ENCODE measurements around the gene RCHY1. TPM values are rescaled to one million over a fixed set of nuclear protein-coding genes. Genes with fewer than 3 reads are reported as not detected.
"Not testable (repeated sequence)": the region's sequence is repeated elsewhere in the genome, so short reads cannot be mapped to it uniquely, and the experiment has no call there.

The RCHY1 gene
- total RNA-seq: 11.7 TPM

DNA sequence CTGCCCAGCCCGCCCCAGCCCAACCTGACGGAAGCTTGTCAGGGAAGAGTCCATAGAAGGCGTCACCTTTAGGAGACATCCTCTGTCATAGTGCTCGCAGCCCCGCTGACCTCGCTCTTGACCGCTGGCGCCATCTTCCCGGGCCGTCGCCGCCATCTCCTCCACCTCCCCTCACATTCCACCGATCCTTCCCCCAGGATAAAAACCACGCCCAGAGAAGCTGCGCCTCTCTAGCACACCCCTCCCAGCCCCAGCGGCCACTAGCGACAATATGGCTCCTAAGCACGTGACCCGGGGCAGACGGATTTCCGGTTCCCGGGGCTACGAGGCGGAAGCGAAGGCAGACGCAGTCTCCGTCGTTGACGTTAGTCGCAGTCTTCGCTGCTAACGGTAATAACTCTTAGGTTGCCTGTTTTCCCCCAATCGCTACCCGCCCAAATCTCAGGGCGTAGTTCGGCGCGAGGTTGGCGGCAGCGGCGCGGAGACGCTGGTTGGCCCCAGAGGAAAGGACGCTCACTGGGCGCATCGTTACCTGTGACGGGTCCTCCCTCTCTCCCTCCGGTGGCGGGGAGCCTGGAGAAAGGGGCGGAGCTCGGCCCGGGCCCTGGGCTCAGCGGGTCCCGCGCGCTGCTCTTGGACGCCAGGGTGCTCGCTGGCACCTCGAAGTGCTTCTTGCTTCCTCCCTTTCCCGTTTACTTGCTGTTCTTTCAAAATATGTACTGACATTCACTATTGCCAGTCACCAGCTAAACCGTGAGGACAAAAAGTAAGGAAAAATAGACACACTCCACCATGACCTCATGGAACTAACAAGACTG, at the start of gene RCHY1, which contains the start of gene THAP6:
TSS of gene RCHY1 (minus strand) at position 273 of the 818 bp plus-strand sequence. CDS start at position 156, 117 bp downstream.
TSS of gene THAP6 (plus strand) at position 343 of the 818 bp plus-strand sequence. CDS start 980 bp downstream, outside the sequence.
- peak; percentile 96 for ATAC-seq
- peak; percentile 96 for DNase-seq (ENCODE audit: low spot score)

- ATAC-seq: no peak
- DNase-seq (ENCODE audit: low spot score): no peak
Measured at GRCh38 chr4:75561789-75562188, 47.6 kb upstream of the RCHY1 start.

- no peak for DNase-seq (ENCODE audit: low spot score)
- ATAC-seq: no peak
Measured at GRCh38 chr4:75557696-75558095, 43.5 kb upstream of the RCHY1 start.

GRCh38 chr4:75555294-75556164, 41.3 kb upstream of the RCHY1 start, which contains the start of gene ODAPH:
Gene ODAPH, plus strand, starts transcription at chr4:75556066. Its CDS starts 17 bp downstream, at chr4:75556083.
- ATAC-seq (no peak), DNase-seq (ENCODE audit: low spot score) (no peak)

- no peak for ATAC-seq
Measured at GRCh38 chr4:75552452-75552851, 38.2 kb upstream of the RCHY1 start.

DNA sequence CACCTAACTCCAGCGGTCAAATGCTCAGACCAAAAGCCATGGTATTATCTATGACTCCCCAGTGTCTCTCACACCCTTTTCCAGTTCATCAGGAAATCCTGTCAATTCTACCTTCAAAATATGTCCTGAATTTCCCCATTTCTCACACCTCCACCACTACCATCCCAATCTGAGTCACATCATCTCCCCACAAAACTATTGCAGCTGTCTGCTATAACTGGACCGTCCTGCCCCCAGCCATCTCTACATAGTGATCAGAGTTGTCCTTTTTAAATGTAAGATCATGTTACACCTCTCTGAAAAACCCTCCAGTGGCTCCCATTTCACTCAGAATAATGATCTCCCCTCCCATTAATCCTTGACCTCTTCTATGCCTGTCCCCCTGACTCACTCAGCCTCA, 34.8 kb upstream of the RCHY1 start:
- no peak for DNase-seq (ENCODE audit: low spot score)
- no peak for ATAC-seq

More at GRCh38 chr4:75552452-75552851, 38.2 kb upstream of the RCHY1 start:
- DNase-seq (ENCODE audit: low spot score): no peak

GRCh38 chr4:75547647-75548387, 33.6 kb upstream of the RCHY1 start:
- no peak for DNase-seq (ENCODE audit: low spot score)
- peak; percentile 11 for ATAC-seq

GRCh38 chr4:75545526-75545925, 31.3 kb upstream of the RCHY1 start:
- no peak for DNase-seq (ENCODE audit: low spot score)
- ATAC-seq: no peak

DNA sequence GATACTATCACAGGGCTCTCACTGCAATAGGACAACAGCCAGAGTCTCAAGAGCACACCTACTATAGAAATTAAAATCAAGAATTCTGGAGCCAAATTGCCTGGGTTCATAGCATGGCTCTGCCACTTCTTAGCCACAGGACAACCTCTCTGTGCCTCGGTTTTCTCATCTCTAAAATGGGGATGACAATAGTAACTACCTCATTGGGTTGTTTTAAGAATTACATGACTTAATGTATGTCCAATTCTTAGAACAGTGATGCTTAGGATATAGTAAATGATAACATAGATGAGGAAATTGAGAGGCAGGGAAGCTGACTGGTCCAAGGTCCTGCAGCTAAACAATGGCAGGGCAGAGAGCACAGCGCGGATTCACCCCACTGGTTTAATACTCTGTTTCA, 30.7 kb upstream of the RCHY1 start:
- ATAC-seq (no peak), DNase-seq (ENCODE audit: low spot score) (no peak)

- peak; percentile 73 for ATAC-seq
Measured at GRCh38 chr4:75544220-75544619, 30.0 kb upstream of the RCHY1 start.

GRCh38 chr4:75542824-75543223, 28.6 kb upstream of the RCHY1 start:
- ATAC-seq: no peak
- DNase-seq (ENCODE audit: low spot score): no peak

More at GRCh38 chr4:75544220-75544619, 30.0 kb upstream of the RCHY1 start:
- DNase-seq (ENCODE audit: low spot score): not testable (repeated sequence)

DNA sequence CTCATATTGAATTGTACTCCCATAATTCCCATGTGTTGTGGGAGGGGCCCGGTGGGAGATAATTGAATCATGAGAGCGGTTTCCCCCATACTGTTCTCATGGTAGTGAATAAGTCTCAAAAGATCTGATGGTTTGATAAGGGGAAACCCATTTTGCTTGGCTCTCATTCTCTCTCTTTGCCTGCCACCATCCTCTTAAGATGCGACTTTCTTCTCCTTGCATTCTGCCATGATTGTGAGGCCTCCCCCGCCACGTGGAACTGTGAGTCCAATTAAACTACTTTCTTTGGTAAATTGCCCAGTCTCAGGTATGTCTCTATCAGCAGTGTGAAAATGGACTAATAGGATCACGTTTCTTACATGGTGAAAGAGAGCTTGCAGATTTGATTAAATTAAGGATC, 23.1 kb upstream of the RCHY1 start:
- ATAC-seq; DNase-seq (ENCODE audit: low spot score): not testable (repeated sequence)

GRCh38 chr4:75533926-75534325, 19.7 kb upstream of the RCHY1 start:
- ATAC-seq; DNase-seq (ENCODE audit: low spot score): not testable (repeated sequence)

DNA sequence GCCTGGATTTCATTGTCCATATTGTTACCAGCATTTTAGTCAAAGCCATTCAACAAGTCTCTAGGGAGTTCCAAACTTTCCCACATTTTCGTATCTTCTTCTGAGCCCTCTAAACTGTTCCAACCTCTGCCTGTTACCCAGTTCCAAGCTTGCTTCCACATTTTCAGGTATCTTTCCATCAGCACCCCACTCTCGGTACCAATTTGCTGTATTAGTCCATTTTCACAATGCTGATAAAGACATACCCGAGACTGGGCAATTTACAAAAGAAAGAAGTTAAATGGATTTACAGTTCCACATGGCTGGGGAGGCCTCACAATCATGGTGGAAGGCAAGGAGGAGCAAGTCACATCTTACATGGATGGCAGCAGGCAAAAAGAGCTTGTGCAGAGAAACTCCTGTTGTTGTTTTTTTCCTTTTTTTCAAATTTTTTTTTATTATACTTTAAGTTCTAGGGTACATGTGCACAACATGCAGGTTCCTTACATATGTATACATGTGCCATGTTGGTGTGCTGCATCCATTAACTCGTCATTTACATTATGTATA, 19.2 kb upstream of the RCHY1 start:
- ATAC-seq; DNase-seq (ENCODE audit: low spot score): not testable (repeated sequence)

DNA sequence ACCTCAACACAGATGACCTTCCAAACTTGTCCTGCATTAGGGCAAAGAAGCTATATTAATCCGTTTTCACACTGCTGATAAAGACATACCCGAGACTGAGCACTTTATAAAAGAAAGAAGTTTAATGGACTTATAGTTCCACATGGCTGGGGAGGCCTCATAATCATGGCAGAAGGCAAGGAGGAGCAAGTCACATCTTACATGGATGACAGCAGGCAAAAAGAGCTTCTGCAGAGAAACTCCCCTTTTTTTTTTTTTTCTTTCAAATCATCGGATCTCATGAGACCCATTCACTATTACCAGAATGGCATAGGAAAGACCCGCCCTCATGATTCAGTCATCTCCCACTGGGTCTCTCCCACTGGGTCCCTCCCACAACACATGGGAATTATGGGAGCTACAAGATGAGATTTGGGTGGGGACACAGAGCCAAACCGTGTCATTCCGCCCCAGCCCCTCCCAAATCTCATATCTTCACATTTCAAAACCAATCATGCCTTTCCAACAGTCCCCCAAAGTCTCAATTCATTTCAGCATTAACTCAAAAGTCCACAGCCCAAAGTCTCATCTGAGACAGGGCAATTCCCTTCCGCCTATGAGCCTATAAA, 17.4 kb upstream of the RCHY1 start:
- not testable (repeated sequence) for DNase-seq (ENCODE audit: low spot score); ATAC-seq

DNA sequence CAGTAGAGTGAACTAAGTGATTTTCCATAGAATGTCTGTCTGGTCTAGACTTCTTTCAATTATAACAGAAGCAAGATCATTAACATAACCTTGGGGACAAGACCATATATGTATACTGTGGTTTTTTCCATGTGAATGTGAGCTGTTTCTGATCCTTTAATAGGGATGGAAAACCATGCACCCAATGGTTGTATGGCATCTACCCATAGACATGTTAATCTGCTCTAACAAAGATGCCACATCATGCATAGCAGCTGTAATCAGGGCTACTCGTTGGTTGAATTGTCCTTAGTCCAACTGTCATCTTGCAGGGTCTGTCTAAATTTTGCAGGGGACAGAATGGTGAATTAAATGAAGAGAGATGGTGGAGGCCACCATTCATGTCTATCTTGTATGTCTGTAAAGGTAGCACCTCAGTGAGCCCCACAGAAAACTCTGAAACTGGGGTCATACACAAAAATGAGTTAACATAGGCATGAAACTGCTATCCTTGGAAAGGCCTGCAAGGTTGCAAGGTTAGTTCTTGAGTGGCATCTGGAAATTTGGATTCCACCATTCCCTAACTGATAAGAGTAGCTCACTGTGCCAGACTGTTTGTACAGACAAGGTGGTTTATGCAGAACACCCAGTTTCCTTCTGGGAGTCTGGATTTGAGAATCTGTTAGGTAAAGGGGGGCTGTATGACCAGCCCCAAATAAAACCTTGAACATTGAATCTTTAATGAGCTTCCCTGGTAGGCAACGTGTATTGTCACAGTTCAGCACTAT, 16.5 kb upstream of the RCHY1 start:
- DNase-seq (ENCODE audit: low spot score): no peak
- no peak for ATAC-seq

GRCh38 chr4:75527482-75527881, 13.3 kb upstream of the RCHY1 start:
- no peak for ATAC-seq
- DNase-seq (ENCODE audit: low spot score): no peak

- ATAC-seq (no peak), DNase-seq (ENCODE audit: low spot score) (no peak)
Measured at GRCh38 chr4:75525910-75526309, 11.7 kb upstream of the RCHY1 start.

DNA sequence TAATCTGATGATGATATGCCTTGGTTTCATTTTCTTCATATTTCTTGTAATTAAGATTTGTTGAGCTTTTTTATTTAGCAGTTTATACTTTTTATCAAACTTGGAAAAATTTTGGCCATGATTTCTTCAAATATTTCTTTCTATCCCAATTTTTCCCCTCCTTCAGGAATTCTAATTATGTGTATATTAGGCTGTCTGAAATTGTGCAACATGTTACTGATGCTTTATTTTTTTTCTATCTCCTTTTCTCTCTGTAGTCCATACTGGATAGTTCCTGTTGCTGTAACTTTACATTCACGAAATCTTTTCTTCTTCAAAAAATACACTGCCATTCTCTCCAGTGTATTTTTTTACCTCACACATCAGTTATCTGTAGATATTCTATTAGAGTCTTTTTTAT, 10.9 kb upstream of the RCHY1 start:
- no peak for ATAC-seq
- DNase-seq (ENCODE audit: low spot score): no peak
